ENCODE data around the gene PEX5.
"Not testable (repeated sequence)": the region's sequence is repeated elsewhere in the genome, so short reads cannot be mapped to it uniquely, and the experiment has no call there.

Gene PEX5

DNA sequence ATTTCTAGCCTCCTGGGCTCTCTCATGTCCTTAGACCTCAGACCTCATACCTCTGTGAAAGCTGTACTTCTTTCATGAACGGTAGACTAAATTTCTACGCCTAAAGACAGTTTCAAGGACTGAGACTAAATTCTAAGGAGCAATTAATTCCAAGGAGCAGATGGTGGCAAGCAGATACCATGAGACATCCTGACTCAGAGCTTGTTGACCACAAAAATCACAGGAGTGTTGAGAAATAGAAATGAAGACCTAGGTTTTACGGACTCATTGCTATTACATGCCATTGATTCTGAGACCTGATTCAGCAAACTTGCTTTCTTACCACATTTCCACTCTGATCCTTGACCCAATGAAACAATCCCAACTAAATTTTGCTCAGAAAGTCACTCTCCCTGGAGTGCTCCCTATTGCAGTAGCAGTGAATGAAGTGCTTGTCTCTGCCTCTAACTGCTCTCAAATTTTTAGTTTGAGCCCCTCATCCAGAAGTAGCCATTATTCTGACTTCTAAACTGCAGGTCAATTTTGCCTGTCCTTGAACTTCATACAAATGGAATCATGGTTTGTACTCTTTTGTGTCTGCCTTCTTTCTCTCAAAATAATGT is 52.0 kb downstream of the PEX5 start:
- in situ Hi-C loops (cut with MboI; ENCODE audit: low pct_unique_long_range_greater_than_20kb, low sequenced_read_pairs, unreplicated experiment) = no loop called here
- DNase-seq (ENCODE audit: low spot score) = no peak
- TF ChIP-seq, protein P1, sequence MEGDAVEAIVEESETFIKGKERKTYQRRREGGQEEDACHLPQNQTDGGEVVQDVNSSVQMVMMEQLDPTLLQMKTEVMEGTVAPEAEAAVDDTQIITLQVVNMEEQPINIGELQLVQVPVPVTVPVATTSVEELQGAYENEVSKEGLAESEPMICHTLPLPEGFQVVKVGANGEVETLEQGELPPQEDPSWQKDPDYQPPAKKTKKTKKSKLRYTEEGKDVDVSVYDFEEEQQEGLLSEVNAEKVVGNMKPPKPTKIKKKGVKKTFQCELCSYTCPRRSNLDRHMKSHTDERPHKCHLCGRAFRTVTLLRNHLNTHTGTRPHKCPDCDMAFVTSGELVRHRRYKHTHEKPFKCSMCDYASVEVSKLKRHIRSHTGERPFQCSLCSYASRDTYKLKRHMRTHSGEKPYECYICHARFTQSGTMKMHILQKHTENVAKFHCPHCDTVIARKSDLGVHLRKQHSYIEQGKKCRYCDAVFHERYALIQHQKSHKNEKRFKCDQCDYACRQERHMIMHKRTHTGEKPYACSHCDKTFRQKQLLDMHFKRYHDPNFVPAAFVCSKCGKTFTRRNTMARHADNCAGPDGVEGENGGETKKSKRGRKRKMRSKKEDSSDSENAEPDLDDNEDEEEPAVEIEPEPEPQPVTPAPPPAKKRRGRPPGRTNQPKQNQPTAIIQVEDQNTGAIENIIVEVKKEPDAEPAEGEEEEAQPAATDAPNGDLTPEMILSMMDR (IDR thresholded peaks at IDR 0.05; ENCODE audit: extremely low read depth, insufficient read depth, missing control alignments) = no peak

DNA sequence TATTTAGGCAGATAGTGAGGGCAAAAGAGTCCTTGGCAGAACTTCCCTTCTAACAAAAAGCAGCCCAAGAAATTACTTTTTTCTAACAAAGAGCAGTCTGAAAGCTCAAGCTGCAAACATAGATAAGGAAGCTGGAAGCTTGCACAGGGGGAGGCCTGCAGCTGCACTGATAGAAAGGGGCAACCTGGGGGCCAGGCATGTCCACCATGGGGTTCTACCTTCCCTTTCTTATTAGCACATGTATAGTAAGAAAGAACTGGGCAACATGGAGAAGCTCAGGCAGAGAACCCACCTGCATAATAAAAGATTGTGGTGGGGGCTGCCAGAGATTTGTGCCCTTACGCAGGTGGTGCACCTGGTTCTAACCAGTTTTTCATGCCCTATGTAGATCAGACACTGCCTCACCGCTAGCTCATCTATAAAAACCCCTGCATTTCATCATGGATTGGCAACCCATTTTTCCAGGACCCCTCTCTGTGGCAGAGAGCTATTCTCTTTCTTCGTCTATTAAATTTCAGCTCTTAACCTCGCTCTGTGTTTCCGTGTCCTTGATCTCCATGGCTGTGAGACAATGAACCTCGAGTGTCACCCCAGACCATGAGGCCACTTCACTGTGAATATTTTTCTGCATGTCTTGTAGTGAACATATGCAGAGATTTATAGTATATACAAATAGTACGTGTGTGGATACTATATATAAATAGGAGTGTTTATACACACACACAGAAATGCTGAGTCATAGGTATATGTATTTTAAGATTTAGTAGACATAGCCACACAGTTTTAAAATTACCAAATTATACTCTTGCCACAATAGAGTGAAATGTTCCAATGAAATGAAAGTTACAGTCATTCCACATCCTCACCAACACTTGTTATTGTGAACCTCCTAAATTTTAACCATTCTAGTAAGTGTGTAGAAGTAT is 53.0 kb downstream of the PEX5 start:
- TF ChIP-seq, protein P1 (IDR thresholded peaks at IDR 0.05; ENCODE audit: extremely low read depth, insufficient read depth, missing control alignments) = no peak
- in situ Hi-C loops (cut with MboI; ENCODE audit: low pct_unique_long_range_greater_than_20kb, low sequenced_read_pairs, unreplicated experiment) = no loop called here

DNA sequence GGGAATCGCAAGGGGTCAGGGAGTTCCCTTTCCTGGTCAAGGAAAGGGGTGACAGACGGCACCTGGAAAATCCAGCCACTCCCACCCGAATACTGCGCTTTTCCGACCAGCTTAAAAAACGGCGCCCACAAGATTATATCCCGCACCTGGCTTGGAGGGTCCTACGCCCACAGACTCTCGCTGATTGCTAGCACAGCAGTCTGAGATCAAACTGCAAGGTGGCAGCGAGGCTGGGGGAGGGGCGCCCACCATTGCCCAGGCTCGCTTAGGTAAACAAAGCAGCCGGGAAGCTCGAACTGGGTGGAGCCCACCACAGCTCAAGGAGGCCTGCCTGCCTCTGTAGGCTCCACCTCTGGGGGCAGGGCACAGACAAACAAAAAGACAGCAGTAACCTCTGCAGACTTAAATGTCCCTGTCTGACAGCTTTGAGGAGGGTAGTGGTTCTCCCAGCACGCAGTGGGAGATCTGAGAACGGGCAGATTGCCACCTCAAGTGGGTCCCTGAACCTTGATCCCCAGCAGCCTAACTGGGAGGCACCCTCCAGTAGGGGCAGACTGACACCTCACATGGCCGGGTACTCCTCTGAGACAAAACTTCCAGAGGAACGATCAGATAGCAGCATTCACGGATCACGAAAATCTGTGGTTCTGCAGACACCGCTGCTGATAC is 62.0 kb downstream of the PEX5 start:
- in situ Hi-C loops (cut with MboI; ENCODE audit: low pct_unique_long_range_greater_than_20kb, low sequenced_read_pairs, unreplicated experiment) = not testable (repeated sequence)

More for the DNA sequence above, 53.0 kb downstream of the PEX5 start:
- DNase-seq (ENCODE audit: low spot score) = no peak

DNA sequence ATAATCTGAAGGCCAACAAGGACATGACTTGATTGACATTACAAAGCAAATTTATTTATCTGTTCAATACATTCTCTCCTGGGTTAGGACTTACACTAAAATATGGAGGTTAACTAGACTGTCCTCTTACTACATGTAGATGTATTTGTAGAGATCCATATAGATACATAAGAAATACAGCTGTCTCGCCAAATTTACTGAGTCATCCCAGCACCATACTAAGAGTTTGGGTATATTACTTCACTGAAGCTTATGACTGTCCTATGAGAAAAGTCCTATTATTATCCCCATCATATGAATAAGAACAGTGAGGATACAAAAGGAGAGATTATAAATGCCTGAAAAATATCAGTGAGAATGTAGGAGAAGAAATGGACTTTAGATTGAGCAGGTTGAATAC is 69.6 kb downstream of the PEX5 start:
- in situ Hi-C loops (cut with MboI; ENCODE audit: low pct_unique_long_range_greater_than_20kb, low sequenced_read_pairs, unreplicated experiment) = no loop called here
- DNase-seq (ENCODE audit: low spot score) = no peak
- TF ChIP-seq, protein P1 (IDR thresholded peaks at IDR 0.05; ENCODE audit: extremely low read depth, insufficient read depth, missing control alignments) = no peak

More for the DNA sequence above, 62.0 kb downstream of the PEX5 start:
- DNase-seq (ENCODE audit: low spot score) = not testable (repeated sequence)

Data from GM13977 (cell line).